Psoas muscle (tissue), 8 donors: Measurements from ENCODE around the gene ATF1. TPM values are rescaled to one million over a fixed set of nuclear protein-coding genes. Genes with fewer than 3 reads are reported as not detected.

Source experiments
- ATAC-seq, 4 donors: fragments of 200-7000 bp; cut with Tn5 transposase; one replicate each; pipeline ENCODE4 v1.9.1; 2020; ENCODE audit warnings: moderate library complexity in 3 of 4, mild to moderate bottlenecking in 2 of 4
- DNase-seq, 2 donors: peaks; one replicate each; pipeline ENCODE4 v3.0.0-alpha.2; 2020
- H3K27ac ChIP-seq: fragments of 200-600 bp; one replicate; pipeline ENCODE4 v1.8.0; 2022
- H3K27me3 ChIP-seq, 3 donors: fragments of 200-600 bp in 1 of 3; one replicate each; pipeline versions ENCODE4 v1.6.1 to v1.8.0; 2013 to 2022; ENCODE audit warnings: low read length in 2 of 3, mild to moderate bottlenecking in 2 of 3, moderate library complexity in 1 of 3; ENCODE audit not compliant: insufficient read depth in 3 of 3
- H3K36me3 ChIP-seq, 2 donors: fragments of 200-600 bp in 1 of 2; one replicate each; pipeline versions ENCODE4 v1.6.1 to v1.8.0; 2013 to 2022; ENCODE audit warnings: low read depth in 1 of 2, mild to moderate bottlenecking in 1 of 2, moderate library complexity in 1 of 2; ENCODE audit not compliant: insufficient read depth in 1 of 2
- H3K4me1 ChIP-seq: fragments of 200-600 bp; one replicate; pipeline ENCODE4 v1.8.0; 2022
- H3K4me3 ChIP-seq: fragments of 200-600 bp; one replicate; pipeline ENCODE4 v1.8.0; 2022; ENCODE audit warnings: mild to moderate bottlenecking
- H3K9me3 ChIP-seq: fragments of 200-600 bp; one replicate; pipeline ENCODE4 v1.8.0; 2022
- WGBS, 3 donors: extraction: QIAGEN DNeasy Blood & Tissue Kit; methylation state at CpG; one replicate each; pipeline versions ENCODE4 v1.1.6 to v1.1.7; 2013; 5-methylcytosine and 5-hydroxymethylcytosine counted together
- intact Hi-C, 2 donors: fragments of 100-400 bp; cut with DNase I; formaldehyde crosslinking; loops; one replicate each; pipeline versions ENCODE4 v1.11.0 to v1.14.2; 2022
- polyA plus RNA-seq, 3 donors: library from polyadenylated mRNA; stranded (reverse); fragments of 200-250 nt; gene quantifications; one replicate each; pipeline ENCODE4 v1.2.3, GENCODE V29; 2013
- total RNA-seq, 4 donors: library from RNA; stranded (reverse); fragmentation: NEBNext Ultra II Directional in 2 of 4; extraction: Animal tissue kit (Norgen Biotek cat#: 25700) in 2 of 4; gene quantifications; one replicate each; pipeline versions ENCODE4 v1.2.1 to v1.2.4, GENCODE V29; 2021 to 2023
- TF ChIP-seq, protein P1 (sequence below): fragments of 200-600 bp; IDR thresholded peaks from one replicate; pipeline ENCODE4 v1.8.0; 2022; ENCODE audit warnings: antibody characterized with exemption
- donor health status: healthy with polysubstance abuse.
- donor health status: DM: no; HTN: no; CAD: no; lungs with moderate emphysema.
- donor health status: Bipolar disorder and iron deficiency.
- donor health status: healthy.
- donor health status: DM: yes; HTN: yes; CAD: no.
- donor health status: DM: no; HTN: no; CAD: no.
- donor health status: DM: no; HTN: no; CAD: no.
- donor health status: DM: yes; HTN: yes; CAD: no.

Gene ATF1
- total and polyA plus RNA-seq, 7 donors: 20.8 to 72.5 (median 41.3) TPM

DNA sequence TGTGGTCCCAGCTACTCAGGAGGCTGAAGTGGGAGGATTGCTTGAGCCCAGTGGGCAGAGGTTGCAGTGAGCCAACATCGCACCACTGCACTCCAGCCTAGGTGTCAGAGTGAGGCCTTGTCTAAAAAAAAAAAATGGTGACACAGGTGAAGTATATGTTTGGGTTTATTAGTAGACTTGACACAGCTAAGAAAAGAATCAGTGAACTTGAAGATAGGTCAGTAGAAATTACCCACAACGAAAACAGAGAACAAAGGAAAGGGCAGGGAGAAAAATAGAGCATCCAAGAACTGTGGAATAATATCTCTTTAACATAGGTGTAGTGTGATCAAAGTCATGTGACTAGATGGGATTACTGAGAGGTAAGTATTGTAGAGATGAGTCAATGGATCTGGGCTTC, 23.7 kb downstream of the ATF1 start:
- no peak for DNase-seq
- H3K9me3 ChIP-seq: no peaks in the 10 kb centered on the region
- H3K27me3 ChIP-seq: no peaks in the 10 kb centered on the region
- TF ChIP-seq, protein P1, sequence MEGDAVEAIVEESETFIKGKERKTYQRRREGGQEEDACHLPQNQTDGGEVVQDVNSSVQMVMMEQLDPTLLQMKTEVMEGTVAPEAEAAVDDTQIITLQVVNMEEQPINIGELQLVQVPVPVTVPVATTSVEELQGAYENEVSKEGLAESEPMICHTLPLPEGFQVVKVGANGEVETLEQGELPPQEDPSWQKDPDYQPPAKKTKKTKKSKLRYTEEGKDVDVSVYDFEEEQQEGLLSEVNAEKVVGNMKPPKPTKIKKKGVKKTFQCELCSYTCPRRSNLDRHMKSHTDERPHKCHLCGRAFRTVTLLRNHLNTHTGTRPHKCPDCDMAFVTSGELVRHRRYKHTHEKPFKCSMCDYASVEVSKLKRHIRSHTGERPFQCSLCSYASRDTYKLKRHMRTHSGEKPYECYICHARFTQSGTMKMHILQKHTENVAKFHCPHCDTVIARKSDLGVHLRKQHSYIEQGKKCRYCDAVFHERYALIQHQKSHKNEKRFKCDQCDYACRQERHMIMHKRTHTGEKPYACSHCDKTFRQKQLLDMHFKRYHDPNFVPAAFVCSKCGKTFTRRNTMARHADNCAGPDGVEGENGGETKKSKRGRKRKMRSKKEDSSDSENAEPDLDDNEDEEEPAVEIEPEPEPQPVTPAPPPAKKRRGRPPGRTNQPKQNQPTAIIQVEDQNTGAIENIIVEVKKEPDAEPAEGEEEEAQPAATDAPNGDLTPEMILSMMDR: no peak
- peaks cover 10% of the 10 kb centered on the region for H3K4me1 ChIP-seq
- H3K4me3 ChIP-seq: no peak overlapping the region
- intact Hi-C loops: no loop called here
- H3K36me3 ChIP-seq: peaks cover 0 to 10% of the 10 kb centered on the region in 2 donors
- no peak for ATAC-seq
- 95 to 100% (median 96%) methylated on average over 2 of the region's 2 CpGs for WGBS, 3 donors
- H3K27ac ChIP-seq: no peak overlapping the region

DNA sequence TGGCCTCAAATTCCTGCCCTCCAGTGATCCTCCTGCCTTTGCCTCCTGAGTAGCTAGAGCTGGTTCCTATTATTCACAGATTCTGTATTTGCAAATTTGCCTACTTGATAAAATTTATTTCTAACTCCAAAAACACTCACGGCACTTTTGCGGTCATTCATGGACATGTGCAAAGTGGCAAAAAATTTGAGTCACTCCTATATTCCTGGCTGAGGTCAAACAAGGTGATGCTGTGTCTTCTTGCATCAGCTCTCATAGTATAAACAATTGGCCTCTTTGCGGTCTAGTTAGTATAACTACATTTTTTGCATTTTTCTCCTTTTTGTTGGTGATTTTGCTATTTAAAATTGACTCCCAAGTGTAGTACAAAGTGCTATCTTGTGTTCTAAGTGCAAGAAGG, 24.7 kb downstream of the ATF1 start:
- Histone ChIP-seq H3K27ac (no peak overlapping the region), H3K4me1 (peaks cover 10% of the 10 kb centered on the region), H3K27me3 (no peaks in the 10 kb centered on the region), H3K4me3 (no peak overlapping the region), H3K36me3 (peaks cover 0 to 10% of the 10 kb centered on the region in 2 donors), H3K9me3 (no peaks in the 10 kb centered on the region)
- DNase-seq (no peak), ATAC-seq (peak in 1 of 4 donors; percentile 55)
- WGBS, 3 donors: 87 to 95% (median 88%) methylated on average over 3 of the region's 3 CpGs
- TF ChIP-seq, protein P1: no peak
- intact Hi-C loops: no loop called here

DNA sequence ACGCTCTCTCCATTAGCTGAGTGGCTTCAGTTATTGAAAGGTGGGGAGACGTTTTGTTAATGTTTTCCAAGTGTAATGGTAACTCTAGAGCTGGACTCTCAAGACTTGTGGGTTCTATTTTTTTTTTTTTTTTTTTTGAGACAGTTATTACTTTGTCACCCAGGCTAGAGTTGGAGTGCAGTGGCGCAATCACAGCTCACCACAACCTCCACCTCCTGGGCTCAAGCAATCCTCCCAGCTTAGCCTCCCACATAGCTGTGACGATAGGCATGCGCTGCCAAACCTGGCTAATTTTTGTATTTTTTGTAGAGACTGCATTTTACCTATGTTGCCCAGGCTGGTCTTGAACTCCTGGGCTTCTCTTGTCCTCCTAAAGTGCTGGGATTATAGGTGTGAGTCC, 26.2 kb downstream of the ATF1 start:
- DNase-seq: no peak

DNA sequence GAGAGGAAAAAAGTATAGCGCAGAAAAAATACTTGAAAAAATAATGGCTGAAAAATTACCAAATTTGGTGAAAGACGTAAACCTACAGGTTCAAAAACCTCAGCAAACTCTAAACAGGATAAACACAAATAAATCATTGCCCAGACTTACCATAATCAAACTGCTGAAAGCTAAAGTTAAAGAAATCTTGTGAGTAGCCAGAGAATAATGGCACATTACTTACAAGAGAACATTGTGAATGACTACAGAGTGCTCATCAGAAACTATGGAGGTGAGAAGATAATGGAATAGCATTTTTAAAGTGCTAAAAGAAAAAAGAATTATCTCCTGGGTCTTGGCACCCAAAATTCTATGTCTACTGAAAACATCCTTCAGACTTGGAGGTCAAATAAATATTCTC, 36.0 kb downstream of the ATF1 start:
- DNase-seq (no peak), ATAC-seq (no peak)
- Histone ChIP-seq H3K27ac (no peak overlapping the region), H3K4me1 (no peaks in the 10 kb centered on the region), H3K4me3 (no peak overlapping the region), H3K27me3 (no peaks in the 10 kb centered on the region), H3K9me3 (peaks cover 9% of the 10 kb centered on the region), H3K36me3 (peaks cover 13 to 66% of the 10 kb centered on the region in 2 donors)
- TF ChIP-seq, protein P1: no peak
- intact Hi-C loops: no loop called here
- WGBS, 3 donors: 98 to 100% (median 99%) methylated on average over 2 of the region's 2 CpGs

More for the DNA sequence above, 26.2 kb downstream of the ATF1 start:
- H3K4me3 ChIP-seq: no peak overlapping the region
- no peak overlapping the region for H3K27ac ChIP-seq
- no peaks in the 10 kb centered on the region for H3K9me3 ChIP-seq
- TF ChIP-seq, protein P1: no peak
- peaks cover 0 to 8% of the 10 kb centered on the region in 2 donors for H3K36me3 ChIP-seq
- WGBS, 3 donors: 89 to 97% (median 95%) methylated on average over 5 of the region's 5 CpGs
- peaks cover 10% of the 10 kb centered on the region for H3K4me1 ChIP-seq
- intact Hi-C loops: no loop called here
- H3K27me3 ChIP-seq: no peaks in the 10 kb centered on the region
- no peak for ATAC-seq

DNA sequence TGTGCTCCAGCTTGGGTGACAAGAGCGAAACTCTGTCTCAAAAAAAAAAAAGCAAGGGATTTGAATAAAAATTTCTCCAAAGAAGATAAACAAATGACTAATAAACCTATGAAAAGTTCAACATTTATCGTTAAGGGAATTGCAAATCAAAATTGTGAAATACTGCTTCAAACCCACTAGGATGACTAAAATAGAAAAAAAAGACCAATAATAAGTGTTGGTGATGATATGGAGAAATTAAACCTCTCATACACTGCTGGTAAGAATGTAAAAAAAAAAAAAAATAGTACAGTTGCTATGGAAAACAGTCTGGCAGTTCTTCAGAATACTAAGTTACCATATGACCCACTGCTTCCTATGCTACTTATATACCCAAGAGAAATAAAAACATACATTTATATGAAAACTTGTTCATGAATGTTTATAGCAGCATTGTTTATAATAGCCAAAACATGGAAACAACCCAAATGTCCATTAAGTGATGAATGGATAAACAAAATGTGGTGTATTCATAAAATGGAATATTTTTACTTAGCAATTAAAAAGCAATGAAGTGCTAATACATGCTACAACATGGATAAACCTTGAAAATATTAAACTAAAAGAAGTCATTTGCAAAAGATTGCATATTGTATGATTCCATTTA, 39.5 kb downstream of the ATF1 start:
- peaks cover 9% of the 10 kb centered on the region for H3K9me3 ChIP-seq
- no peak overlapping the region for H3K27ac ChIP-seq
- H3K4me3 ChIP-seq: no peak overlapping the region
- H3K36me3 ChIP-seq: peaks cover 5 to 45% of the 10 kb centered on the region in 2 donors
- H3K4me1 ChIP-seq: no peaks in the 10 kb centered on the region
- TF ChIP-seq, protein P1: no peak
- 98 to 100% (median 100%) methylated on average over 2 of the region's 2 CpGs for WGBS, 3 donors
- ATAC-seq (no peak), DNase-seq (no peak)
- no peaks in the 10 kb centered on the region for H3K27me3 ChIP-seq
- intact Hi-C loops: no loop called here
